DMS53 treated with DMSO at 0.1 percent for 48 hours (cell line): ENCODE measurements around the gene NFASC.

ENCODE experiments used
- DNase-seq: peaks from one replicate; lab custom pipeline; 2025; ENCODE audit not compliant: unreplicated experiment; lab: John Stamatoyannopoulos, UW

The NFASC gene

GRCh38 chr1:204927673-204928641 is 57.3 kb downstream of the NFASC start:
- no peak for DNase-seq

- DNase-seq: no peak
These were observed 58.2 kb downstream of the NFASC start for GRCh38 chr1:204928671-204929486.

- no peak for DNase-seq
These were observed 59.0 kb downstream of the NFASC start for GRCh38 chr1:204929487-204930154.

- DNase-seq: no peak
These were observed 59.5 kb downstream of the NFASC start for GRCh38 chr1:204930155-204930523.

DNA sequence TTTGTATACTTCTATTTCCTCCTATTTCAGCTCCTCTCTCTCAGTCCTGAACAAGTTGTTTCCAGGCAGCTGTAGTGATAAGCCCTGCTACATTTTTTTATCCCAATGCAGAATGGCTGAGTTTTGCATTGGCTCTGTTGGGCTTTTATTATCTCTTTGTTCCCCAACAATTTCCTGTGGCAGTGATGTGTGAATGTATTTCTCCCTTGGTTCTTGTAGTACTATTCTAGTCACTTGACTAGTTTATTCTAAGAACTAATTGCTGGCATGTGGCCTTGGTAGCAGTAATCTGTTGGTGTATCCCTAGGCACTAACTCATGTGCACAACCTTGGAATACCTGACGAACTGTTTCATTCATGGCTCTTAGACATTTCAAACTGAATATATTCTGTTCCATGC is 60.7 kb downstream of the NFASC start:
- no peak for DNase-seq

GRCh38 chr1:204931768-204932572 is 61.3 kb downstream of the NFASC start:
- DNase-seq: no peak

DNA sequence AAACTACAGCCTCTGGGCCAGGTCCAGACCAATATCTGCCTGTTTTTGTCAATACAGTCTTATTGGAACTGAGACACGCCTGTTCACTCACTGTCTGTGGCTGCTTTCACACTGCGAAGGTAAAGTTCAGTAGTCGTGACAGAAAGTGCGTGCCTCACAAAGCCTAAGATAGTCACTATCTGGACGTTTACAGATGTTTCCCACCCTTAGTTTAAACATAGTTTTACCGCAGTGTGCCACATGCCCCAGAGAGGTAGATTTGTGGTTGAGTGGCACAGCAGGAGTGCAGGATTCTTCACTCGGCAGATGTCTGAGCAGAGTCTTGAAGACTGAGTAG is 61.9 kb downstream of the NFASC start:
- no peak for DNase-seq

DNA sequence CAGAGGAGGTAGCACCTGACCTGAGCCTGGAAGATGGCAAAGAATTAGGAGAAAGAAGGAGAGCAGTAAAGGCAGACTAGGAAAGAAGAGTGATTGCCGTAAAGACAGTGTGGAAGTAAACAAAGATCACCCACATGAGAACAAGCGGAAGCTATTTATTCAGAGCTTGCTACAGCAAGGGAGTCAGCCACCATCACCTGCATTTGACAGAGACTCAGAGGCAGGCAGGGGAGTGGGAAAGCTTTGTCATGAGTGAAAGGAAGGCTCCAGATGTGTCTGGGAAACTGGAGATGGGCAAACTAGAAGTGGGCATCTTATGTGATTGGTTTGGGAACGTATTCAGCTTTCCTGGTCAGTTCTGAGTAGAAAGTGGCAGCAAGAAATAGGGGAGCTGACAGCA is 64.5 kb downstream of the NFASC start:
- DNase-seq: no peak

- no peak for DNase-seq
These were observed 66.1 kb downstream of the NFASC start for GRCh38 chr1:204936765-204937164.

DNA sequence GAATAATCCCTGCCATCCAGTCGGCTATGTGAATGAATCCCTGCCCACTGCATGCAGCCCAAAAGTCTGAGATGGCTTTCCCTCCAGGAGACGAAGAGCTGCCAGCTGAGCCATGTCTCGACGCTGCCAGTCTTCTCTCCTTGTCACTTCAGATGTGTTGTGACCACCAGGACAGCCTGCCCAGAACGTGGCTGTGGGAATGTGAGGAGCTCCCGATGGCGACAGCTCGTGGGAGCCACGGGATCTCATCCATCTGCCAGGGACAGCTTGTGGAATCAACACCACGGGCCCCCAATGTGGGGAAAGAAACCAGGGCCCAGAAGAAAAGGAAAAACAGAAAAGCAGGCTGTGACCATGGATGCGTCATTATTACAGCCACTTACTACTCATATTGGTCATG is 67.2 kb downstream of the NFASC start:
- no peak for DNase-seq

DNA sequence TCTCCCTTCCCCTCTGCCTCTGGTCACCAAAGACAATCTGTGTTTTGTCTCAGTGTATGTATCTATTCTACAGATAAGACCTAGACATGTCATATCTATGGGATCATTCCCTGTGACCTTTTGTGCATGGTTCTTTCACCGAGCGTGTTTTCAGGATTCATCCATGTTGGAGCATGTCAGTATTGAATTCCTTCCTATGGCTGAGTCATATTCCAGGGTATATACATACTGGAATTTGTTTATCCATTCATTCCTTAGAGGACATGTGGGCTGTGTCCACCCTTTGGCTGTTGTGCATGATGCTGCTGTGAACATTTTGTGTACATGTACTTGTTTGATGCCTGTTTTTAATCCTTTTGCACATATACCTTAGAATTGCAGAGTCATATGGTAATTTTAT is 69.9 kb downstream of the NFASC start:
- DNase-seq: no peak

DNA sequence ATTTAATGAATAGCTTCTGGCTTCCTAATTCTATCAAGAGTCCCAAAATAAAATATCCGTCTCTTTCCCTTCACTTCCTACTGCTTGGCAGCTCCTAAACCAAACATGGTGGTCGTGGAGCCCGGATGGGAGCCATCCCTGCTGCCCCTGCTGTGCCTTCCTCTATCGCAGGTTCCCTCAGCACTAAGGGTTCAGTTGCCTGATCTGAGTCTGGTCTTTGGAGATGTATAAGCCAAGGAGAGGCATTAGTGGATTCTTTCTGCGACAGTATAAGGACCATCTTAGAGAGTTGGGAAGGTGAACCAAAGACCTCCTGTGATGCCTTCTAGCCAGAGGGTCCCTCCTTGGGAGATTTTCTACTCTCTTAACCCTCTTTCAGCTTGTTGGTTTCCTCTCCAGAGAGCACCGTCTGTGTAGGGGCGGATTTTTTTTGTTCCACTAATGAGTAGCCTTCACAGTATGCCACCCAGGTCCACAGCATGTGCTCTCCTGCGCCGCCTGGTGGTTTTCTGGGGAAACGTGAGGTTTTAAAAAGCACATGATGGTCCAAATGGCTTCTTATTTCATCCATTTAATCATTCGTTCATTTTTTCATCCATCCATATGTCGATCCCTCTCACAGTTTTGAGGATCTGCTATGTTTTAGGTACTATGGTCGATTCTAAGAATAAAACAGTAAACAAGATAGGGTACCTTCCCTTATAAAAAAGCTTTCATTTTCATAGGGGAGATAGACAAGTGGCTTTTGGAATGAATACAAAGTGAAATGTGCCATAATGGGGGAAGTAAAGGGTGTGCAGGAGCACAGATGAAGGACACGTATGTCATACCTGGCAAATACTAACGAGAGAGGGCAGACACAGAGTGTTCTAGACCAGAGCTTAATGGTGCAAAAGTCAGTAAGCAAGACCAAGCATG is 71.0 kb downstream of the NFASC start:
- DNase-seq: peak; percentile 72

DNA sequence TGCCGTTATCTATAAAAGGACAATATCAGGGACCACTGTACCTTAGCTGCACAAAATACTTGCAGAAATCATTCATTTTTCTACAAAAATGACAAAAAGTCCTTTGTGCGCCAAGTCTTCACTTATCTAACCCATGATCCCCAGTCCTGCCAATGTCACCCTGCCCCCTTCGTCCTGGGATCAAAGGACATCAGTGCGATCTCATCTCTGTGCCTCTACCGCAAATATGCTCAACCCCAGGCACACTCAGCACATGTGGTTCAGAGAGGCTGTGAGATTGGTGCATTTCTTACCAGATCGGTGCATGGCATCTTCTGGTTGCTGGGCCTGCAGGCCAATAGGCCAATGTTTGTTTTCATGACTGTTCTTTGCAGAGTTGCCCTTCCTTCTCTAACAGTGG is 72.8 kb downstream of the NFASC start:
- no peak for DNase-seq

DNA sequence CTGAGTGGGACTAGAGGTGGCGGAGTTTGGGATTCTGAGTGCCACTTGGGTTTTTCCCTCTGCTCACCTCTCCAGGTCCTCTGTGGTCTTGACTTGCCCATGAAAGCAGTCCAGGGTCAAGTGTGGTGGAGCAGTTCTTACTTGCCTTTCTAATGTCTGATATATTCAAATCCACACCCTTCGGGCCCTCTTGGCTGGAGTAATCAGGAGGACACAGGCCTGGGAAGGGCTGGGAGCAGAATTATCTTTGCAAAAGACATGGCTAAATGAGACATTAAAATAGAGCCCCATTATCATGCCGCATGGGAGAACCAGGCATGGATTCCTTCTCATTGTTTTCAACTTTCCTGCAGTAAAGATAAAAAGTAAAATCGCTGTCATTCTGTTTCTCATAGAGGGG is 74.0 kb downstream of the NFASC start:
- no peak for DNase-seq

- no peak for DNase-seq
These were observed 74.9 kb downstream of the NFASC start for GRCh38 chr1:204945565-204945977.

DNA sequence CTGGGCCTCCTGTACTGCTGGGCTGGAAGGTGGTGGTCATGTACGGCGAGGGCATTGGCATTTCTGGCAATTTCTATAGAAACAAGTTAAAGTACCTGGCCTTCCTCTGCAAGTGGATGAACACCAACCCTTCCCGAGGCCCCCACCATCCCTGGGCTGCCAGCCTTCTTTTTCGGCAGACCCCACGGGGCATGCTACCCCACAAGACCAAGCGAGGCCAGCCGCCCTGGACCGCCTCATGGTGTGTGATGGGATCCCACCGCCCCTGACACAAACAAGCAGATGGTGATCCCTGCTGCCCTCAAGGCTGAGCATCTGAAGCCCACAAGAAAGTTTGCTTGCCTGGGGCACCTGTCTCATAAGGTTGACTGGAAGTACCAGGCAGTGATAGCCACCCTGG is 76.0 kb downstream of the NFASC start:
- no peak for DNase-seq

DNA sequence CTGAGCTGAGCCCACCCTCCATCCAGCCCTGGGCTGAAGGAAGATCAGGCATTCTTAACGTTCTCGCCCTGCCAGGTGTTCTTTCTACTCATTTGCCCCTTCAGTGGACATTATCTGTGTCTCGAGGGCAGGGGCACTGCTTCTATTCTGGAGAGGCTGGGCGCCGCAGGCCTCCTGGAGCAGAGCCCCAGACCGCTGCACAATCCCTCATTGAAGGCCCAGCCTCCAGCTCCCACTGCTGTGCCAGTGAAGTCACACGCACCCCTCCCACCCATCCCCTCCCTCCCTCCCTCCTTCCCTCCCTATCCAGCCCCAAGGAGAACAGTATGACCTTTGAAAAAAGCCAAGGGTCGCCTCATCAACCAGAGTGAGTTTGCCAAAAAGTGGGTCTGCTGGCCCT is 76.7 kb downstream of the NFASC start:
- DNase-seq: no peak

GRCh38 chr1:204947747-204948146 is 77.1 kb downstream of the NFASC start:
- no peak for DNase-seq

GRCh38 chr1:204950353-204951001 is 79.8 kb downstream of the NFASC start:
- no peak for DNase-seq
